GM18499 (cell line): Measurements from ENCODE around the gene ALLC.
A peak's percentile ranks its signal among the peaks of the same experiment; 100 is the strongest.

Experiments used
- ATAC-seq: cut with Tn5 transposase; IDR thresholded peaks from one replicate; pipeline ENCODE4 v1.9.1; 2021; ENCODE audit warnings: moderate number of reproducible peaks; ENCODE audit not compliant: insufficient read depth, unreplicated experiment

The ALLC gene

DNA sequence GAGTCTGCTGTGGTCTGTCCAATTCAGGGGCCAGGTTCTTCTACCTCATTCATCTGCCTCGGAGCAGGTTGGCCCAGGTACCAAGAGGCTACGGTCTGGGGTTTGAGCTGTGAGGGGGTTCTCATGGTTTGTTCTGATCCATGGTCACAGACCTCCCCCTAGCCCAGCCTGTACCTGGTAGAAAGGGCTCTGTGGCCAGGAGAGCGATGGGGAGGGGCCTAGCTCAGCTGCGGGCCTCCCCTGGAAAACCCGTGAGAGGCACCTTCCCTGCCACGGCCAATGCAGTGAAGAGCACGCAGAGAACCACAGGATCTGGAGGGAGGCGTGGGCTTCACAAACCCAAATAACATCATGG, 19.6 kb upstream of the ALLC start:
- no peak for ATAC-seq

DNA sequence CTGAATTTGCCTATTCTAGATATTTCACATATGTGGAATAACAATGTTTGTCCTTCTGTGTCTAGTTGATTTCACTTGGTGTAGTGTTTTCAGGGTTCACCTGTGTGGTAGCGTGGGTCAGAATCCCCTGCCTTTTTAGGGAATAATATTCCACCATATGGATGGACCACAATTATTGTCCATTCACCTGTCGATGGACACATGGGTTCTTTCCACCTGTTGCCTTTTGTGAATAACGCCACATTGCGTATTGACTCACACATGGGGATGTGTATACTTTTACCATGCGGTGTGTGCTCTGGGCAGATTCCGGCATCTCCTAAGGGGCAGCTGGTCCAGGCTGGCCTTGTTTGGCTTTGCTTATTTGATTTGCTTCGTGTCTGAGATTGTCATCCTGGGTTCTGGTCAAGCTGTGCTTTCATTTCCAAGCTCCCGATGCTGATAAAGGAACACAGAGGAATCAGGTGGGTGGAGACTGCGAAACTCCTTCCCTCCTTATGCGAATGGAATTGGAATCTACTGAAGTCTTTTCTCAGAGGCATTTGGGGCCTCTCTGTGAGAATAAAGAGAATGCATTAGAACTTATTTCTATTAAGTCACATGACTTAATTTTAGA, 18.9 kb upstream of the ALLC start:
- ATAC-seq = no peak

DNA sequence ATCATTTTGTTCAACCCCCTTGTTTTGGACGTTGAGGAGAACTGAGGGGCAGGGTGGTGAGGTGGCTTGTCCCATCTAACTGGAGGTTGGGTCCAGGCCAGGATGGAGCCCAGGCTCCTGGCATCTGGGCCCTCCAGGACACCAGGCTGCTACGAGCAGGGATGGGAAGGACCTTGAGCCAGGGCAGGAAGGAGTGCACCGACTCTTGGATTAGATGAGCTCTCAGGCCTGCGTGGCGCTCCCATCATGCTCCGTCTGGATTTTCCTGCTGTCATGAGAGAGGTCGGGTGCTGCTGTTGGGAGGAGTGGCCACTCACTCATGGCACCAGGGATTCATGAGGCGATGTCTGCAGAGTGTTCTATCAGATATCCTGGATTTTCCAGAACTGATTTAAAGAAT, 18.3 kb upstream of the ALLC start:
- no peak for ATAC-seq

DNA sequence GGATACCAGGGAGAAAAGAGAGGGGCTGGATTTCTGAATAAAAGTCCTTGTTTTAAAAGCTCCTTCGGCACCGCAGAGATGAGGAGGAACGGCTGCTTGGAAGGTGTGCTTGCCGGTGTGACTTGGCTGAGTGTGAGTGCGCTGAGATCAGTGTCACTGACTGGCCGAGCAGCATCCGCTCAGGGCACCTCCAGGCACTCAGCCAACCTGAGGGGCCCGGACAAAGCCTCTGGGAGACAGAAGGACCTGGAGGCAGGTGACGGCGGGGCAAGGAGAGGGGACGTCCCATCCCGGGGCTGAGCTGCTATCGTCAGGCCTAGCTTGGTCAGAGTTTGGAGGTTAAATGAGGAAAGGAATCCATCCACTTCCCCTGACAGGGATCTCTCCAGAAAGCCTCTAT, 16.8 kb upstream of the ALLC start:
- no peak for ATAC-seq

DNA sequence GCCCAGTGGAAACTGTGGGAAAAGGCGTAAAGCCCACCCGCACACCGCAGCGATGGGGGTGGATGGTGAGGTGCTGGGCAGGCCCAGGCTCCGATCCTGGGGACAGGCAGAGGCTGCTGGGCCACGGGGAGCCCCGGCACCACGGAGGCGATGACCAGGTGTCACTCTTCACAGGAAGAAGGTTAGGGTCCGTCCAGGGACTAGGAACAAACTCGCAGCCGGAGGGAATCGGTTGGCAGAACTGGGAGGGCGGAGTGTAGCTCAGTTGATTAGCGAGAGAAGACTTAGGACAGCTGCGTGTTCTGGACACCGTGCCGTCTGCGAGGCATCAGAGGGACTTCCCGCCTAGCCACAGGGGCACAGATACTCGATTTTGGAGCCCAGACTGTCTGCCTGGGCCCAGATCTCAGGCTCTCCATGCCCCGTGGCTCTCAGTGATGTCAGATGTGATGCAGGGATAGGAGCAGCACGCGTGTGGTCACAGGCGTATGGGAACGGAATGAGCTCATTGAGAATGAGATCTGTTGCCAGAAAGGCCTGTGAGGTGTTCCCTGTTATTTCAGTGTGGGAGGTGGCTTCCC, 16.1 kb upstream of the ALLC start:
- no peak for ATAC-seq

DNA sequence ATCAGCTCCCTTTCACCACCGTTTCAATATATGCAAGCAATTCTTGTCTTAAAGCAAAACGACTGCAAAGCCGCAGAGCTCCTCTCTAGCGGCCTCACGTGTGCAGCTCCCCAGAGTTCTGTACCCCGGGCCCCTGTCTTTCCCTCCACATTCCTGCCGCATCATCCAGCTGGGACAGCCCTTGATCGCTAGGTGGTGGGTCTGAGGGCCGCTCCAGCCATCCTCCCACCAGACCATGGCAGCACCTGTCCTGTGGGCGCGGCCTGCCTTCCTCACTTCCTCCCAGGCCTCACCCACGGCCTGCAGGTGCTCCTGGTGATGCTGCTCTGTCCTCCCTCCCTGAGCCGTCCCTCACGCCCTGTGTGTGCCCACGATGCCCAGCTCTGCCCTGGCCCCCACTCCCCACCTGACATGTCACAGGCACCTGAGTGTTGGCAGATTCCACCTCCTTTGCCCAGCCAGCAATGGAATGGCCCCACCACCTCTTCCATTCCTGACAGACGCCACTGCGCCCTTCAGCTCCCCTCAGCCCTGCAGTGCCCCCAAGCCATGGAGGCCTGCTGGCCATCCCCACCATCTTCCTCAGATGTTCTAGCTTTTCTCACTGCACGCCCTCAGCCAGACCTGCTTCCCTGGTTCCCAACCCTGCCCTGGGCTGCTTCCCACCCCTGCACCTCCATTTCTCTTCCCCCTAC, 15.3 kb upstream of the ALLC start:
- no peak for ATAC-seq

DNA sequence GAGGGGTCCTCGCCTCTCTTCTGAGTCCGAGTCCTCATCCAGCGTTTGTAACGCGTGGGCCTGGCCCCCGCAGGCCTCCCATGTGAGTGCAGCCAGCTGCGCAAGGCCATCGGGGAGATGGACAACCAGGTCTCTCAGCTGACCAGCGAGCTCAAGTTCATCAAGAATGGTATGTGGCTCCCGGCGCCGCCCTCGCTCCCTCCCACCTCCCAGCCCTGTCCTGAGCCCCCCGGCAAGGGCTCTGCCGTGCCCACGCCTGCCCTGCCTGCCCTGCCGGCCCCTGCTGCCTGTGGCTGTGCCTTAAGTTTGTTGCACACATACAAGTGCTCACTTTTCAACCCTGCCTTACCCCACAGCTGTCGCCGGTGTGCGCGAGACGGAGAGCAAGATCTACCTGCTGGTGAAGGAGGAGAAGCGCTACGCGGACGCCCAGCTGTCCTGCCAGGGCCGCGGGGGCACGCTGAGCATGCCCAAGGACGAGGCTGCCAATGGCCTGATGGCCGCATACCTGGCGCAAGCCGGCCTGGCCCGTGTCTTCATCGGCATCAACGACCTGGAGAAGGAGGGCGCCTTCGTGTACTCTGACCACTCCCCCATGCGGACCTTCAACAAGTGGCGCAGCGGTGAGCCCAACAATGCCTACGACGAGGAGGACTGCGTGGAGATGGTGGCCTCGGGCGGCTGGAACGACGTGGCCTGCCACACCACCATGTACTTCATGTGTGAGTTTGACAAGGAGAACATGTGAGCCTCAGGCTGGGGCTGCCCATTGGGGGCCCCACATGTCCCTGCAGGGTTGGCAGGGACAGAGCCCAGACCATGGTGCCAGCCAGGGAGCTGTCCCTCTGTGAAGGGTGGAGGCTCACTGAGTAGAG, 14.4 kb upstream of the ALLC start:
- ATAC-seq = no peak

DNA sequence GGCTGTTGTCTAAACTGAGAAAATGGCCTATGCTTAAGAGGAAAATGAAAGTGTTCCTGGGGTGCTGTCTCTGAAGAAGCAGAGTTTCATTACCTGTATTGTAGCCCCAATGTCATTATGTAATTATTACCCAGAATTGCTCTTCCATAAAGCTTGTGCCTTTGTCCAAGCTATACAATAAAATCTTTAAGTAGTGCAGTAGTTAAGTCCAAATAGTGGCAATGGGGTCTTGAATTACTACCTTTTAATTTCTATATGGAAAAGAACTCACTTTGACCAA, 13.8 kb upstream of the ALLC start:
- ATAC-seq = no peak

DNA sequence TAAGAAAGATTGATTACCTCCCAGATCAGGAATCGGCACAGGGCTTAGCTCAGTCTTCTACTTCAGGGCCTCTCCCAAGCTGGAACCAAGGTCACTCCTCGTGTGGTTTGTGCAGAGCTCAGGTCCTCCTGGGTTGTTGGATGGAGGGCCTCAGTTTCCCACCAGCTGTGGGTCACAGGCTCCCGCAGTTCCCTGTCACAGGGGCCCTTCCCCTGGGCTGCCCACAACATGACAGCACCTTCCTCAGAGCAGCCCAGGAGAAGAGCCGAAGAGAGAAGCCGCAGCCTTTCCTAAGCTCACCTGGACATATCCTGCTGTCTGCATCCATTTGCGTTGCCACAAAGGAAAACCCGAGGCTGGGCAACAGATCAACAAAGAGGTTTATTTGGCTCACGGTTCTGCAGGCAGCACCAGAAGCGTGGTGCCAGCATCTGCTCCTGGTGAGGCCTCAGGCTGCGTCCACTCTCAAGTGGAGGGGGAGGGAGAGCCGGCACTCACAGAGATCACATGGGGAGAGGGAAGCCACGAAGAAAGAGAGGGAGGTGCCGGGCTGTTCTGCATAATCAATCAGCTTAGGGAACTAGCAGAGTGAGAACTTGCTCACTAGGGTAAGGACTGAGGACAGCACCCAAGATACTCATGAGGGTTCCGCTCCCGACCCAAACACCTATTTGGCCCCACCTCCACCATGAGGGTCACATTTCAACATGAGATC, 13.0 kb upstream of the ALLC start:
- no peak for ATAC-seq

DNA sequence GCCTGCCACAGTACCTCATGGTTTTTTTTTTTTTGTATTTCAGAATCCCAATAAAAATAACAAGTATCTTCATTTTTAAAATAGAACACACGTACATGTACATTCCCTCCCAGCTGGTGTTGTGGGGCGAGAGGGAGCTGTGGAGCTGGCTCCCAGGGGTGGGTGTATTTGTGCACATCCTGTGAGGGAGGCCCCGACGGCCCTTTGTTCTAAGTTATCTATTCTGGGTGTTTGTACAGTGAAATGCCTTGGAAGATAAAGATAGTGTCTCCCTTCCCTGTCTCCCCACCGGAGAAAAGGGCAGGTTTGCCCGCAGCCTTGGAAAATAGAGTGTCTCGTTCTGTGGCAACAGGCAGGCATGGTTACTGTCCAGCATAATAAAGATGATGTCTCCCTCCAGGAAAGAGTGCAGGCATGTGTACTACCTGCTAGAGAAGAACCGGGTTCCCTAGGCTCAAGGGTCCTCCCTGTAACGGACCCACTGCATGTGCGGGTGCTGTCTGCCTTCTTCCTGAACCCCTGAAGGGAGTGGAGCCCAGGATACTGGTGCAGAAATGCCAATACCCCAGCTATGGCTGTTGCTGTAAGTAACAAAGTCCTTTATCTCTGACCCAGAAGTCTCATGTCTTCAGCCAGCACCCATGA, 12.1 kb upstream of the ALLC start:
- ATAC-seq = no peak

DNA sequence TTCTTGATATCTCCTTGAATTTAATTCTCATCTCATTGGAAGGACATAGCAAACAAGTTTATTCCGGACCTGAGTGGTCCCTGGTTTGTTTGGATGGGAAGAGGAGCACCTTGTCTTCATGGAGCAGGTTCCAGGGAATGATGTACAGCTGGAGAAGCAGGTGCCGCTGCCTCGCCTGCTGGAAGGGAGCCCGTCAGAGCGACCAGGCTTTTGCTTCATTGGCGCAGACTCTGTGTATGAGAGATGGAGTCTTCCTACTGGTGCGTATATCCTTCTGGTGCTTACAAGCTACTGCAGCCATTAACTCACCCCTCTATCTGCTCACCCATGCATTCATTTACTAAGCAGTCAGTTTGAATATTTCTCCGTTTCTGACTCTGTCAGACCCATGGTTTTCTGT, 11.6 kb upstream of the ALLC start:
- ATAC-seq = no peak

DNA sequence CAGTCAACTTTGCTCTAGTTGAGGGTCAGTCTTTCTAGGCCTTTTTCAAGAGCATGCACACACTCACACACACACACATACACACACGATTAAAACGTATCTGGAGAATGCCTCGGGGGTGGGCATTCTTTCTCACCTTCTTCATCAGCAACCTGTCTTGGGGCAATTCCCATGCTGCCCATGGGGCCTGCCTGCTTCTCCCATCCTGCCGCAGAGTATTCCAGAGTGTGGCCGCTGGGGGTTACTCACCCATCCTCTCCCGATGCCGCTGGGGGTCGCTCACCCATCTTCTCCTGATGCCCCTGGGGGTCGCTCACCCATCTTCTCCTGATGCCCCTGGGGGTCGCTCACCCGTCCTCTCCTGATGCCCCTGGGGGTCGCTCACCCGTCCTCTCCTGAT, 10.8 kb upstream of the ALLC start:
- no peak for ATAC-seq

DNA sequence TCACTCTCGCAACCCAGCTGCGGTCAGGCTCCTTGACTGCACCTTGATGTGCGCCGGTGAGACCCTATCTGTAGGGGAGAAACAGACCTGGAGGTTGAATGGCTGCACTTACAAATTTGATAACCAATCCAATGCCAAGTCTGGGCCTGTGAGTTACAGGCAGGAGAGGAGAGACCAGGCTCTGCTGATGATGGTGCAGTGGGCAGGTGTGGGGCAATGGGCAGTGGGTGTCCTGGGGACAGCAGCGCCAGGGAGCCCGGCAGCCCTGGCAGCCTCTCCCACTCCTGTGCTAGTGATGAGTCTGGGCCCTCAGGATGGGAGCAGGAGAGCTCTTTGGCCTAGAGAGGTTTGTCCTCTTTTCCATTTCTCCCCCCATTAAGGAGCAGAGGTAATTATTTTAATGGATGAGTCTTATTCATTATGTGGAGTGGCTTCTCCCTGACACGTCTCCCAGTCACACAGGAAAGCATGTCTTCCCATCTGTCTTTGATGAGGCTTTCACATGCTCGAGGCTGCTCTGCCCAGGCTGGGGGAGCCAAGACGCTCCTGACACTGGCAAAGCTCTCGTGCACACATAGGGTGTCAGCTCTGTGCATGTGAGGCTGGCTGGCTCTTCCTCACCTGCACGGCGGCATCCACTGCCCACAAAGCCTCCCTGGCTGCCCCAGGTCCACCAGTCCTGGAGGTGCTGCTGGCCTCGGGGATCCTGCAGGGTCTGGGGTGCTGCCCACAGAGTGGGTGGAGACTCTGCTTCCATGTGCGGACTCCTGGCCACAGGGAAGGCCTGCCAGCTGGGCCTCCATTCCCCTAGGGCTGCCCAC, 10.0 kb upstream of the ALLC start:
- ATAC-seq = no peak

DNA sequence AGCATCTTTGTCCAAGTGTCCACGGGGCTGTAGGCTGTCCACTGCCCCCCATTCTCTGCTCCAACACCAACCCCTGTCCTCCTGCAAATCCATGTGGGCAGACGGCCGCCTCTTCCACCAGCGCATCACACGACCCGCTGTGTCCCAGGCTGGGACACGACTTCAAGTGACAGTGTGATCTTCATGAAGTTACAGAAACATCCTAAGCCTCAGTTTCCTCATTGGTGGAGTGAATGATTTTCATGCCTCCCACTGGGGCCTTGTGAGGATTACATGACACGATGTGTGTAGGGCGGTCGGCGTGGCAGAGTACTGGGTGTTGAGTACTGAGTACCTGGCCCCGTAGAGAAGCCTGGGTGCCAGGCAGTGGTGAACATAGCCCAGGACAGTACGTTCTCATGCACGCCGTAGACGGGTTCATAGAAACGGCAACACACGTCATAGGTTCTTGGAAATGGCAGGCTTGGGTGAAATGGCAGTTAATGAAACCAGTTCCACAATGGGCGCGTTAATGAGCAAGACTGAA, 9.3 kb upstream of the ALLC start:
- no peak for ATAC-seq

DNA sequence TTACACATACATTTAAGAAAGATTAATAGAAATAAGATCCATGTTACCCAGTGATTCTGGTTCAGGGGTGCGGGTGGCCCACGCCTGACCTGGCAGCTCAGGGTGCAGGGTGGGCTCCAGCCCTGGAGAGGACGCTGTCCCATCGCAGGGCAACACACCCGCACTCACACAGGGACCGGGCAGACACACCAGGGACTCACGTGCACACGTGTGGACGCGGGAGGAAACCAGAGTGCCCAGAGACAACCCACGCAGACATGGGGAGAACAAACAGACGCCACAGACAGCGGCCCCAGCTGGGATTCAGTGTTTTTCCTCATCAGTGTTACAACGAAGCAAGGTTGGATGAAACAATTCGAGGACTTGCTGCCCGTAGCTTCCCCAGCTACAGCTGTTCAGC, 8.4 kb upstream of the ALLC start:
- no peak for ATAC-seq

DNA sequence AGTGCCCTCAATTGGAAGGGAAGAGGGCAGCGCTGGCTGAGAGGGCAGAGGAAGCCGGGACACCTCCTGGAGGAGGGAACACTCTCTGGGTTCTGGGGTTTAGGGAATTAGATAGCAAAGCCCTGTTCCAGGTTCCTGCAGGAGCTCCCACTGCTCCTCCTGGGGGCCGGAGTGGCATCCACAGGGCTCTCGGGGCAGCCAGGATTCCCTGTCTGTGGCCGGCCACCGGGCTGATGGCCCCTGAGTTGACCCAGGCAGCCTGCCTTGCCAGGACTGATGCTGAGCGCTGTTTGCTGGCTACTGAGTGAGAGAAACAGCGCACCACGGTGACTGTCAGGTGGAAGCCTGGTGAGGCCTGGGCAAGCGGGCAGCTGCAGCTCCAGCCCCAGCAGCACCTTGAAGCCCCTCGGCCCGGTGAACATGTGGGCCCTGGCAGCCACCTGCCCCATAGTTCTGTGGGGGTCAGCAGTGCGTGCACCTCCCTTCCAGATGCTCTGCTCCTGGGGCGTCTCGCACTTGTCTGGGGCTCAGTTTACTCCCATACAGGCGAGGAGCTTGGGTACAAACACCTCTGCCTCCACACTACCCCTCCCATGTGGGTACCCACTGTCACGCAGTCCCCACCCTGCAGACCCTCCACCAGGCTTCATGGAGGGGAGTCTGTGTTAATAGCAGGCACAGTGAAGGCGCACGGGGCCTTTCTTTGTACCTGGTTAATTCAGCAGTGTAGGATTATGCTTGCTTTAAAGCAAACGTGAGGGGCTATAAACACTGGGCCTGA, 7.7 kb upstream of the ALLC start:
- no peak for ATAC-seq

DNA sequence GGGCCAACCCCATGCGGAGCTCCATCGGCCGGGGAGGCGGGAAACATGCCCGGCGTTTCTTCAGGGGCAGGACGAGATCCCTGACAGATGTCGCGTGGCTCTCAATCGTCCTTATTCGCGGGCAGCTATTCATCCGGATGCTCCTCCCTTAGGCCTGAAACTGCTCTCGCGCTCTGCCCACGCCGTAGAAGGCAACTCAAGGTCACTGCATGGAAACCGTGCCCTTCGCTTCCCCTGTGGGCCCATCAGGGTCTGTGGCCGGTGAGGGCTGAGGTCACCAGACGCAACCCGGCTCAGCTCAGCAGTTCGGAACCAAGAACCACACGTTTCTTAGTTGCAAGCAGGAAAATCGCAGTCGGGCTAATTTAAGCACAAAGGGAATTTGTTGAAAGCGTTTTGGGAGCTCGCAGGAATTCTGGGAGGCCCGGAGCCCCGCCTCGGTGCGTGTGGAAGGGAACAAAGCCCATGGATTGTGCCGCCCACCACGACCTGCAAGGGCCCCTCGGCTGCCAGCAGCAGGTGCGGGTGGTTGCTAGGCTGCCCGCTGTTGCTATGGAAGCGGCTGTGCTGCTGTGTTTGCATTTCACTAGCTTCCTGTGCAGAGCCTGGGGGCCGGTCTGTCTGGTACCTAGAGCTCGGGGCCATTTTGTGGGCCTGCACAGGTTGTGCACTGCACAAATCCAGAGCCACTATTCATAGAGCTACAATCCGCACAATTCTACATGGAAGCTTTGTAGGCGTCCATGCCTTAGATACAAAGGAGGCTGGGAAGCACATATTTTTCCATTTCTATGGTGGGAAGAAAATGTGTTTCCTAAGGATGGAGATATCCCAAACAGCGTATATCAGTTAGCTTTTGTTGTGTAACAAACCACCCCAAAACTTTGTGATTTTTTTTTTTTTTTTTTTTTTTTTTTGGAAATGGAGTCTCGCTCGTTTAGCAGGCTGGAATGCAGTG, 6.0 kb upstream of the ALLC start:
- ATAC-seq = peak; percentile 64
